Coronary artery (tissue), 2 donors: ENCODE measurements around the gene INPP5A.

ENCODE experiments used
- DNase-seq: peaks from one replicate; pipeline ENCODE4 v3.0.0-alpha.2; 2017; ENCODE audit warnings: low spot score
- H3K27ac ChIP-seq, 2 donors: fragments of 200-600 bp; sonication (generic); one replicate each; pipeline ENCODE4 v1.5.1; 2016 to 2019
- H3K4me3 ChIP-seq: fragments of 200-600 bp; sonication (generic); 2 replicates; pipeline ENCODE4 v1.5.1; 2016; ENCODE audit warnings: mild to moderate bottlenecking, moderate library complexity
- TF ChIP-seq, protein P1 (sequence below): fragments of 200-600 bp; sonication (generic); IDR thresholded peaks from one replicate; pipeline ENCODE4 v1.5.1; 2019; ENCODE audit warnings: antibody characterized with exemption

The INPP5A gene

DNA sequence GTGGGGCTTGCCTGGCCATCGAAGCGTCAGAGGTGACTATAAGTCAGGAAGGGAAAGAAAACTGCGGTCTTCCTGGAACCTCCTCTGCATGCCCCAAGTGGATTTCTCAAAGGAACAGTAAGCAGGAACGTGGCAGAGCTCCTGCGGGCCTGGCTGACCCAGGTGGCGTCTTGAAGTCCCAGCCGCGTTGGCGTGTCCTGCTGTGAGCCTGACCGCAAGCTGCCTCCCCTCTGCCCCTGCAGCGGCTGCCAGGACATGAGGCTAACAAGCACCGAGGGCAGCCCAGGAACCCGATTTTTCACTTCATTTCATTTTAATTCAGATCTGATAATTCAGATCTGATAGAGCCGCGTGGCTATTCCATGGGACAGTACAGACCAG, 193.0 kb downstream of the INPP5A start:
- DNase-seq = no peak
- TF ChIP-seq, protein P1, sequence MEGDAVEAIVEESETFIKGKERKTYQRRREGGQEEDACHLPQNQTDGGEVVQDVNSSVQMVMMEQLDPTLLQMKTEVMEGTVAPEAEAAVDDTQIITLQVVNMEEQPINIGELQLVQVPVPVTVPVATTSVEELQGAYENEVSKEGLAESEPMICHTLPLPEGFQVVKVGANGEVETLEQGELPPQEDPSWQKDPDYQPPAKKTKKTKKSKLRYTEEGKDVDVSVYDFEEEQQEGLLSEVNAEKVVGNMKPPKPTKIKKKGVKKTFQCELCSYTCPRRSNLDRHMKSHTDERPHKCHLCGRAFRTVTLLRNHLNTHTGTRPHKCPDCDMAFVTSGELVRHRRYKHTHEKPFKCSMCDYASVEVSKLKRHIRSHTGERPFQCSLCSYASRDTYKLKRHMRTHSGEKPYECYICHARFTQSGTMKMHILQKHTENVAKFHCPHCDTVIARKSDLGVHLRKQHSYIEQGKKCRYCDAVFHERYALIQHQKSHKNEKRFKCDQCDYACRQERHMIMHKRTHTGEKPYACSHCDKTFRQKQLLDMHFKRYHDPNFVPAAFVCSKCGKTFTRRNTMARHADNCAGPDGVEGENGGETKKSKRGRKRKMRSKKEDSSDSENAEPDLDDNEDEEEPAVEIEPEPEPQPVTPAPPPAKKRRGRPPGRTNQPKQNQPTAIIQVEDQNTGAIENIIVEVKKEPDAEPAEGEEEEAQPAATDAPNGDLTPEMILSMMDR = no peak
- no peak overlapping the region for H3K27ac ChIP-seq
- H3K4me3 ChIP-seq = no peak overlapping the region

DNA sequence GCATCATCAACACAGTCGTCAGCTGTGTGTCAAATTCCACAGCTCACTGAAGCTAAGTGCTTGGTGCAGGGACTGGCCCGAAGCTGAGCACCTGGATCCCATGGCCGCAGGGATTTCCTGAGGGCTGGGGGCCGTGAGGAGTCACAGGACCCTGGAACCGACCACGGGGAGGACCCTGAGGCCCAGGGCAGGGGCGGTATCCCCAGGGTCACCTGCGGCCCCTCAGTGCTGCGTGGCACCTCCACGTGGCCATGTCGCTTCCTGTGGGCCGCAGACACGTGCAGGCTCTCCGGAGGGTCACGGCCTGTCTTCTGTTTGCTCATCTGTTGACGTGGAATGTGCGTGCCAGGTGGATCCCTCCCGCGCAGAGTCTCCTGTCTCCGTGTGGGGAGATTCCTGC, 194.9 kb downstream of the INPP5A start:
- TF ChIP-seq, protein P1 = no peak
- Histone ChIP-seq H3K27ac (no peak overlapping the region), H3K4me3 (no peak overlapping the region)
- no peak for DNase-seq

DNA sequence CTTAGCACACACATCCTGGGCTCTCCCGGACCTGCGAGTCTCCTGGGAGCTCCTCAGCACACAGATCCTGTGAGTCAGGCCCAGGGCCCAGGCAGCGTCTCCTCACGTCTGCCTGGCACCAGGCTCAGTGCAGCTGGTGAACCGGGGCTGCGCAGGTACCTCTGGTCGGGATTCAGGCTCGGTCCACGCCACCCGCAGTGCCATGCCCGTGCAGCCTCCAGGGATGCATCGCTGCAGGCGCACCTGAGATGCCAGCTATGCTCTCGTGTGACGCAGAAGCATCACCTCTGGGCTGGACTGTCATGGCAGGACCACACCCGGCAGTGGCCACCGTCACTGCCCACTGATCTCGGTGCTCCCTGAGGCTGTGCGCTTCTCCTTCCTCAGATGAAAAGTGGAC, 196.3 kb downstream of the INPP5A start:
- TF ChIP-seq, protein P1 = no peak
- no peak overlapping the region for H3K27ac ChIP-seq
- no peak for DNase-seq
- no peak overlapping the region for H3K4me3 ChIP-seq

DNA sequence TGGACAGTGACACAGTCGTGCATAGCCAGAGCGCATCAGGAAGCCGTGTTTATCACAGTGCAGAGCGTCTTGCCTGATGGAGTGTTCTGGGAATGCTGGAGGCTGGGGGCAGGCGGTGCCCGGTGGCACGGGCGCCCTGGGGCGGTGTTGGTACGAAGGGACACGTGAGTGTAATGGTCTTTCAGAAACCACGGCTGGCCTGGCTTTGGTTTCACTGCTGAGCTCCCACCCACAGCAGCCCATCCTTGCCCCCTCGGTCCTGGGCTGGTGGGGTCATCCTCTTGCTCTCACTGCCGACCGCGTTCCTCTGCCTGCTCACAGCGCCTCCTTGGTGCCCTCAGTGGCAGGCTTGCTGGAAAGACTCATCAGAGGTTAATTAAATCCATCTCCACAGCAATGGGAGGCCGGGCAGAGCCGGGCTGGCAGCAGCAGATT, 197.8 kb downstream of the INPP5A start:
- TF ChIP-seq, protein P1 = no peak

DNA sequence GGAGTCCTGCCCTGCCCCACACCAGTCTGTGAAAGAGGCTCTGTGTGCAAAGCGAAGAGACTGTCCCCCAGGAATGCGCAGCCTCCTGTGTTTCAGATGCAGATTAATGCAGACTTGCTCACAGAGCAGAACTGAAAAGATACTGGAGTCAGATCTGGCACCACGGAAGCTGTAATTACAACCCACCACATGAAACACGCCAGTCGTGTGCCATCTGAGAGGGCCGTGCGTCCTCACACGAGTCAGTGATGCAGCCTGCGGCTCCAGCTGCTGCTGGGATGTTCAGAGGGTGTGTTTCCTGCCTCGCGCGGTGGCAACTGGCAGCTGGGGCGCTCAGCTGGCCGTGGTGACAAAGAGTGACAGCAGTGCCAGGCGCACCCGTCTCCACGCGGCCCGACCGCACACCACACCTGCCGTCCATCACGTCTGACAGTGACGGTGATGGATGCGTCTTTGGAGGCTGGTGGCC, 198.4 kb downstream of the INPP5A start:
- no peak for DNase-seq
- no peak overlapping the region for H3K27ac ChIP-seq
- TF ChIP-seq, protein P1 = no peak

More for the DNA sequence above, 197.8 kb downstream of the INPP5A start:
- DNase-seq = no peak
- H3K27ac ChIP-seq = no peak overlapping the region
- H3K4me3 ChIP-seq = no peak overlapping the region

DNA sequence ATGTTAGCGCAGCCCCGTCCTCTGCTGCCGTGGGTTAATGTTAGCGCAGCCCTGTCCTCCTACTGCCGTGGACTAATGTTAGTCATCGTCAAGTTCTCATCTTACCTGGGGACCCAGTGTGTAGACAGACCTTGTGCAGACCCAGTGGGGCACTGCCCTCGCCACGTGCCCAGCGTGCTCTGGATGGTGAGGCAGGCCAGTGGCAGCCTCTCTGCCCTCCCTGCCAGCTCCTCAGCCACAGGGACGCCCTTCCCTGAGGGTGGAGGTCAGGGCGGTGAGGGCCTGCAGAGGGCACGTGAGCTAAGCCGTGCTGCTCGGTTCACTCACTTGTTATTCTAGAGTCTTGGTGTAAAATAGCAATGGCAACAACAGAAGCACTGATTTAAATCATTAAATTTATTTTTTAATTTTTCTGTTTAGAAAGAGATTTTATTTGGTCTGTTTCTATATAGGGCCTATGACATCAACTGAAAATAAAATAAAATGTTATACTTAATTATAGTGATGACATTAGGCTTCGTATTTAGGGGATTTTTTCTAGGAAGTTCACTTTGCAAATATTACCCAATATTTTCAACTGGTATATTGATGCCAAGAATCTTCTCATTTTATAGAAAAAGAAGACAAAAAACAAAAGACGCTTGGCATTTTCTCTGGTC, 199.9 kb downstream of the INPP5A start:
- no peak for DNase-seq
- TF ChIP-seq, protein P1 = no peak
- H3K27ac ChIP-seq = no peak overlapping the region
- H3K4me3 ChIP-seq = no peak overlapping the region

More for the DNA sequence above, 198.4 kb downstream of the INPP5A start:
- H3K4me3 ChIP-seq = no peak overlapping the region

DNA sequence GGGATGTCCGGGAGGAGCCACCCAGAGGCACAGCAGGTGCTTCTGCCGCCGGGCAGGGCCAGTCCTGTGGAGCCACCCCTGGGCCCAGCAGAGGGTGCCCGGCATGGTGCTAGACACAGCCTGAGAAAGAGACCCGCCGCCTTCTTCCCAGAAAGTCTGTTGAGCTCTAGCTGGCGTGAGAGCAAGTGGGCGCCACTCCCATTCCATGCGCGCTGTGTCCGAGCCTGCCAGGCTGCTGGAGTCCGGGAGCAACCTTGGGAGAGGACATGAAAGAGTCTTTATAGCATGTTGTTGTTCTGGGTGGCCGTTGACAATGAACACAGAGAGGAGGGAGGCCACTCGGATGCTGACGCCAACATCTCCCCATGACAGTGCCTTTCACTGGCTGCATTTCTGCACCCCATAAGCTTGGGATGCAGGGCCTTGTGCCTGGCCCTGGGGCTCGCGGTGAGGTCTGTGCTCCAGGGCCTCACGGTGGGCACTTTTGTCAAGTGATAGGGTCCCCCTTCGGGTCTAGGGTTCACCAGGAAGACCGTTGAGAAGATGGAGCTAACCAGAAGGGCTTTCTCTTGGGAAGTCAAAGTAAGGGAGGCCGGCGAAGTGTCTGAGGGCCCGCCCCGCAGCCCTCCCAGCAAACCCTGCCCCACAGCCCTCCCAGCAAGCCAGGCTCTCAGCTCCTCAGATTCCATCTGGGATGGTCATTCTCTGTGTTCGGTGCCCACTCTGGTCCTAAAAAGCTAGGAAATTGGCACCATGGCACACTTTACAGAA, 201.1 kb downstream of the INPP5A start:
- TF ChIP-seq, protein P1 = no peak
- peak overlapping the region in 1 of 2 donors; percentile 45 for H3K27ac ChIP-seq
- no peak overlapping the region for H3K4me3 ChIP-seq
- no peak for DNase-seq
